NCI-H2196 treated with DMSO at 0.1 percent for 48 hours (cell line): ENCODE data around the gene FGD3.
"Not testable (repeated sequence)": the region's sequence is repeated elsewhere in the genome, so short reads cannot be mapped to it uniquely, and the experiment has no call there.

ENCODE experiments used
- DNase-seq: peaks from one replicate; lab custom pipeline; 2025; ENCODE audit not compliant: unreplicated experiment; lab: John Stamatoyannopoulos, UW

Gene FGD3

DNA sequence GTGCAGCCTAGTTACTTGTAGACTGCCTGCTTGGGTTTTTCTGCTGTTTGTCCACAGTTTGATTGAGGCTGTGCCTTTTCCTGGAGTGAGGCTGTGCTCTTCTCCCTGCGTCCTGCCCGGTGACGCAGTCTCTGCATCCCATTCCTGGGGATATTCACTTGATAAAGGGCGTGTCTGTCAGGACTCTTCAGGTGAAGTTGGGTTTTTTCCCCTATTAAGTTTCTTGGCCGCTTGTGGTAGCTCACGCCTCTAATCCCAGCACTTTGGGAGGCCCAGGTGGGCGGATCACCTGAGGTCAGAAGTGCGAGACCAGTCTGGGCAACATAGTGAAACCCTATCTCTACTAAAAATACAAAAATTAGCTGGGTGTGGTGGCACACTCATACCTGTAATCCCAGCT lies 61.1 kb downstream of the FGD3 start:
- DNase-seq = no peak

GRCh38 chr9:93009337-93010015 lies 62.2 kb downstream of the FGD3 start:
- peak; percentile 20 for DNase-seq

DNA sequence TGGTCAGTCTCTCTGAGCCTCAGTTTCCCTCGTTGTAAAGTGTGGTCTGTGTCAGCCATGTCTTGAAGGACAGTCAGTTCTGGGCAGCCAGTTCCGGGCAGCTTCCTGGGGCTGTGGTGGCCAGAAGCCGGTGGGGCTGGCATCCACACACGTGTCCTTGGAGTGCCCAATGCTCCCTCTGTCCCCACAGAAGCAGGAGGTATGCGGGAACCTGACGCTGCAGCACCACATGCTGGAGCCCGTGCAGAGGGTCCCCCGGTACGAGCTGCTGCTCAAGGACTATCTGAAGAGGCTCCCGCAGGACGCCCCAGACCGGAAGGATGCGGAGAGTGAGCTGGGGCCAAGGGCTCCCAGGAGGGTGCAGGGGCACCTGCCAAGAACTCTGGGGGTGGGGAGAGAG lies 62.7 kb downstream of the FGD3 start:
- DNase-seq = no peak

- no peak for DNase-seq
These were observed 63.4 kb downstream of the FGD3 start for GRCh38 chr9:93010704-93011103.

DNA sequence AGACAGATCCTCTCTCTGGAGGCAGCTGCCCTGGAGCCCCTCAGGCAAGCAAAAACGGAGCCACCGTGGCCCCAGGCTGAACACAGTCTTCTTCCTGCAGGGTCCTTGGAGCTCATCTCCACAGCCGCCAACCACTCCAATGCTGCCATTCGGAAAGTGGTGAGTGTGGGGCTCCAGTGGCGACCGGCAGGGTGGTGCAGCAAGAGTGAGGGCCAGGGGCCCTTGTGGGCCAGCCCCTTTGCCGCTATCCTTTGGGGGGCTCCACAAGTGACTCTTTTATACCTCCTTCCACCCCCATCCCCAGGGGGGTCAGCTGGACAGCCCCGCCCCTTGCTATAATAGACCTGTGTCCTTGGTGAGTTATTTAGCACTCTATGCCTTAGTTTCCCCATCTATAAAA lies 63.8 kb downstream of the FGD3 start:
- no peak for DNase-seq

DNA sequence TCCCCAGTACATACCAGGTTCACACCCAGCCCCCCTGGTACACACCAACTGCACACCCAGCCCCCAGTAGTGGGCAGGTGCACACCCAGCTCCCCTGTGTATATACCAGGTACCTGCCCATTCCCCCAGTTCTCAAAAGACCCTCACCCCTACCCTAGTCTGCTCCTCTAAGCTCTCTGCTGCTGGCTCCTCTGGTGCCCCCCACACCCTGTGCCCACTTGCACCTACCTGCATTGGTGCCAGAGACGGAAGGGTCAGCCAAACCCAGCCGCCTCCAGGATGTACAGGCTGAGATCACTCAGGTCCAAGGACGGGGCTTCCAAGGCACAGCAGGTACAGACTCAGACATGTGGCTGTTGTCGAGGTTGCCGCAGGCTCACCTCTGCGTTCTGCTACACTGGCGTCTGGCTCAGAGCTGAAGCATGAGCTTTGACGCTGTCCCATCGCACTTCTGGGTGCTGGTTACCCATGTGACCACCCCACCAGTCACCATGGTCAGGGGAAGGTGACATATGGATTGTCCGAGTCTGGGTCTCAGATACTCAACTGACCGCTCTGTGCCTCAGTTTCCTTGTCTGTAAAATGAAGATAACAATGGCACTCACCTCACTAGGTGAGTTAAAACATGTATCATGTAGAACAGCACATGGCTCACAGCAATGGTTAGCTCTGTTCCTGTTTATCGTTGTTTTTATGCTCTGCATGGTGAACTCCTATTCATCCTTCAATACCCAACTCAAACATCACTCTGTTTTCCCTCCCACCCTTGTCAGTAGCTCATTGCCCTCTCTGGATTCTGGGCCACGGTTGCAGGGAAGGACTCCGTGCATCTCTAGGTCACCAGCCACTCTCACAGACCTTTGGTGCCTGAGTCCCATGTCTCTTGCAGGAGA lies 65.9 kb downstream of the FGD3 start:
- no peak for DNase-seq

DNA sequence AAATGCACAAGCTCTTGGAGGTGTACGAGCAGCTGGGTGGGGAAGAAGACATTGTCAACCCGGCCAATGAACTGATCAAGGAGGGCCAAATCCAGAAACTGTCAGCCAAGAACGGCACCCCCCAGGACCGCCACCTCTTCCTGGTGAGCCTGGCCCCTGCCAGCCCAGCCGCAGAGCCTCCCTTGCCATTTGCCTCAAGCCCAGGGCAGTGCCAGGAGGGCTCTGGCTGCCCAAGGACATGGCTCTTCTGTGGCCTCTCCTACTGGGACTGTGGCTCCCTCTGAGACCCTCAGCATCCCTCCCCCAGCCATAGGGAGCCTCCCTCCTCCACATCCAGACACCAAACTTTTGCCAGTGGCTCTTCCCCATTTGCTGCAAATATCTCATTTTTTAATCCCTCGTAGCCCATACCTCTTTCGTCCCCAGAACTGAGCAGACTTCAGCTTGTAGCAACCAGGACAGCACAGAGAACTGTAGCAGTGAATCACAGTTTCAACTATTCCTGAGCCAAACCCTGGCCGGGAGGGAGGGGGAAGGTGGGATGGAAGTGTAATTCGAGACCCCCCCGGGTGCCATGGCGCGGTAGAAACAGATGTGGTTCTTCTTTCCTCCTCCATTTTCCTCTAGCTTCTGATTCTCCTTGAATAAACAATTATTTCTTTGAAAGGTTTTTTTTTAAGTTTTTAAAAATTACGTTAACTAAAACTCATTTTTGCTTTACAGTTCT lies 66.7 kb downstream of the FGD3 start:
- DNase-seq = no peak

DNA sequence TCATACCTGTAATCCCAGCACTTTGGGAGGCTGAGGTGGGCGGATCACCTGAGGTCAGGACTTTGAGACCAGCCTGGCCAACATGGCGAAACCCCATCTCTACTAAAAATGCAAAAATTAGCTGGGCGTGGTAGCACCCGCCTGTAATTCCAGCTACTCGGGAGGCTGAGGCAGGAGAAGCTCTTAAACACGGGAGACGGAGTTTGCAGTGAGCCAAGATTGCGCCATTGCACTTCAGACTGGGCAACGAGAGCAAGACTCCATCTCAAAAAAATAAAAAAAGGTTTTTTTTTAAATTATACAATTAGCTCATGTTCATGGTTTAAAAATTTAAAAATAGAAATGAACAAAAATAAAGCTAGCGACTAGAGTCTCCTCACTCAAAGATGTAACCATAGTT lies 67.9 kb downstream of the FGD3 start:
- not testable (repeated sequence) for DNase-seq

DNA sequence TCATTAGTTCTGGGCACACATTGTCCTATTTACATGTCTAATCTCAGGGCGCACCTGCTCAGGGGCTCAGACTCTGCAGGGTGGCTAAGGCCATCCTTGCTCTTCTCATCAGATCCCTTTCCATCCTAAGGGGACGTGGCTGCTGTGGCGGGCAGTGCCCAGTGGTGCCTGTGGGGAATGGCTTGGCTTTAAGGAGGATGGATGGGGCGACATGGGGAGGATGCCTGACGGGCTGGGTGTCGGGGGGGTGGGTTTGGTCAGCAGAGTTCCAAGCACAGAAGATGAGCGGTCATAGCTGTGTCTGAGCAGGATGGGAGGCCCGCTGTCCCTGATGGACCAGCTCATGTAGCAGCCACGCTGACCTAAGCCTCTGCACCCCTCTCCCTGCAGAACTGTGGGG lies 70.3 kb downstream of the FGD3 start:
- no peak for DNase-seq

DNA sequence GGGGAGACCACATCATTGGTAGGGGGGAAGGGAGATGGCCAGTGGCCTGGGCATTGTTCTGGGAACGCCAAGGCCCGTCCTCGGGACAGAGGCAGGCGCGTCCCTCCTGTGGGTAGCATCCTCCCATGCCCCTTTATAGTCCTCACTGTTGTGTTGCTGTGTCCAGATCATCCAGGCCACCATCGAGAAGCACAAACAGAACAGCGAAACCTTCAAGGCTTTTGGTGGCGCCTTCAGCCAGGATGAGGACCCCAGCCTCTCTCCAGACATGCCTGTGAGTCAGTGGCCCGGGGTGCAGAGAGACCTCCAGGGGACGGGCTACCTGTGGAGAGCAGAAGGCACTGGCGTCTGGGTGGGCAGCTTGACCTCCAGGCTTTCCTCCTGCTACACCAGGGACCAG lies 72.8 kb downstream of the FGD3 start:
- DNase-seq = no peak

GRCh38 chr9:93020771-93021670 lies 73.7 kb downstream of the FGD3 start:
- no peak for DNase-seq

- no peak for DNase-seq
These were observed 74.7 kb downstream of the FGD3 start for GRCh38 chr9:93022066-93022465.

GRCh38 chr9:93022721-93023520 lies 75.6 kb downstream of the FGD3 start:
- DNase-seq = no peak

DNA sequence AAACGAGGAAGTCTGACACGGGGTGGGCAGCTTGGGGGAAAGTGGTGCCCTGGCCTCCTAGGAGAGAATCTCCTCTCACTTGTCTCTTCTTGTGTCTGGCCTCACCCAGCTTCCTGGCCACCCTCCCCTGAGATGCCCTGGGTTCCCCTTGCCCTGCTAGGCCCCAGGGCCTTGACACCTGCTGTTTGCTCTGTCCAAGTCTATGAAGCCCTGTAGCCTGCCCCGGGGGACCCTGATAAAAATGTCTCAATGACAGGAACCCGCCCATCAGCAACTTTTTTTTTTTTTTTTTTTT lies 76.1 kb downstream of the FGD3 start:
- DNase-seq = no peak

GRCh38 chr9:93024646-93024910 lies 77.3 kb downstream of the FGD3 start:
- no peak for DNase-seq

DNA sequence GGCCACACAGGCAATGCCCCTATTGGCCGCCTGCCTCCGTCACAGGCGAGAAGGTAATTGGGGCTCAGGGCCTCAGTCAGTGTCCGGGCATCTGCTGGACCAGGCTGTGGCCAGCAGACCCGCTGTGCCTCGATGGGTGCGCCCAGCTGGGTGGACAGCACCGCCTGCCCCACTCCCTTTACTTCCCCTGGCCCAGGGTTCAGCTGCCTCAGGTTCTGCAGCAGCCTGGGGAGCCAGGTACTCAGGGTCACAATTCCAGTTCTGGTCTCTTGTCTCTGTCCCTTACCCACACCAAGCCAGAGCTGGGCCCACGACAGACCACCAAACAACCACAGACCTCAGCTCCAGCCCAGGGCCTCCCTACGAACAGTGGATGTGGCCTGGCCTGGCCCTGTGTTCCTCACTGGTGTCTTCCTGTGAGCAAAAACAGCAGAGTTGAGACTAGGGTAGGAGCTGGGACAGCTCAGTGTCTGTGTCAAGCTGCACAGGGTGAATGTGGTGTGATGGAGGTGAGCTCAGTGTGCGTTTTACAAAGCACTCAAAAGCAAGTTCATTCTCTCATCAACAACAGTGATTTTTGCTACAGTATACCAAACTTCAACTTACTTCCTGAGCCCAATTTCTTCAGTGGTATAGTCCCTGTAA lies 77.8 kb downstream of the FGD3 start:
- no peak for DNase-seq

DNA sequence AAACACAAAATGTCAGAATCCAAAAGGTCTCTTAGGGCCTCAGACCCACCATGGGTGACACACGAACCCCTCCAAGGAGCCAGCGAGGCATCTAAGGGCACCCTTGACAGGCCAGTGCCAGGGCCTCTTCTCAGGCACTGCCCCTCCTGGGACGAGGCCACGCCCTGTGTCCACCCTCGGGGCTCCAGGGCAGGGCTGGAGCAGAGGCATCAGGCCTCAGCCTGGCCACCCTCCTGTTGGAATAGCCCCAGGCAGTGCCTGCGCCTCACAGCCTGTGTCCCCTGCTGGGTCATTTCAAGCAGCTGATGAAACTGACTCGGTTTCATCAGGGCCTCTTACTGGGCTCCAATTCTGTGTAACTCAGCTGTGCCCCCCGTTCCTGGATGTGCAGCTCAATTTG lies 78.4 kb downstream of the FGD3 start:
- DNase-seq = no peak

GRCh38 chr9:93026640-93027039 lies 79.3 kb downstream of the FGD3 start:
- no peak for DNase-seq

- DNase-seq = no peak
These were observed 80.4 kb downstream of the FGD3 start for GRCh38 chr9:93027750-93028149.

- DNase-seq = no peak
These were observed 81.2 kb downstream of the FGD3 start for GRCh38 chr9:93028448-93029006.
